ENCODE results near the gene ZNF74.
"Not testable (repeated sequence)": the region's sequence is repeated elsewhere in the genome, so short reads cannot be mapped to it uniquely, and the experiment has no call there.

Gene ZNF74

GRCh38 chr22:20450551-20450906, 56.6 kb downstream of the ZNF74 start:
- no peak for DNase-seq

GRCh38 chr22:20451129-20451778, 57.3 kb downstream of the ZNF74 start:
- DNase-seq, result not testable (repeated sequence)

- no peak for DNase-seq
These were observed 58.0 kb downstream of the ZNF74 start for GRCh38 chr22:20451920-20452319.

- DNase-seq, result no peak
These were observed 59.3 kb downstream of the ZNF74 start for GRCh38 chr22:20453222-20453621.

- no peak for DNase-seq
These were observed 61.7 kb downstream of the ZNF74 start for GRCh38 chr22:20455709-20456063.

GRCh38 chr22:20456064-20456721, 62.2 kb downstream of the ZNF74 start:
- DNase-seq, result no peak

- no peak for DNase-seq
These were observed 62.7 kb downstream of the ZNF74 start for GRCh38 chr22:20456722-20457076.

- DNase-seq, result no peak
These were observed 63.7 kb downstream of the ZNF74 start for GRCh38 chr22:20457506-20458240.
